Heart right ventricle (tissue), 16 donors: Measurements from ENCODE around the gene CT55. TPM values are rescaled to one million over a fixed set of nuclear protein-coding genes. Genes with fewer than 3 reads are reported as not detected.

ENCODE experiments used
- ATAC-seq, 8 donors: fragments of 200-7000 bp; cut with Tn5 transposase; one replicate each; pipeline ENCODE4 v1.9.1; 2020; ENCODE audit warnings: mild to moderate bottlenecking in 8 of 8, moderate library complexity in 8 of 8, moderate number of reproducible peaks in 1 of 8
- DNase-seq, 2 donors: peaks; one replicate each; pipeline ENCODE4 v3.0.0-alpha.2; 2020
- H3K27ac ChIP-seq, 10 donors: fragments of 200-600 bp; sonication (generic) in 2 of 10; one replicate each; pipeline versions ENCODE4 v1.5.0 to v1.8.0; 2020 to 2022; ENCODE audit warnings: mild to moderate bottlenecking in 3 of 10
- H3K27me3 ChIP-seq, 7 donors: fragments of 200-600 bp; one replicate each; pipeline ENCODE4 v1.8.0; 2021 to 2022; ENCODE audit warnings: mild to moderate bottlenecking in 2 of 7
- H3K36me3 ChIP-seq, 9 donors: fragments of 200-600 bp; sonication (generic) in 1 of 9; one replicate each; pipeline versions ENCODE4 v1.5.0 to v1.8.0; 2020 to 2022; ENCODE audit warnings: mild to moderate bottlenecking in 2 of 9
- H3K4me1 ChIP-seq, 9 donors: fragments of 200-600 bp; sonication (generic) in 1 of 9; one replicate each; pipeline versions ENCODE4 v1.5.0 to v1.8.0; 2020 to 2022; ENCODE audit warnings: mild to moderate bottlenecking in 4 of 9
- H3K4me3 ChIP-seq, 10 donors: fragments of 200-600 bp; sonication (generic) in 2 of 10; one replicate each; pipeline versions ENCODE4 v1.5.0 to v1.8.0; 2020 to 2022; ENCODE audit warnings: mild to moderate bottlenecking in 7 of 10, moderate library complexity in 2 of 10
- H3K9me3 ChIP-seq, 11 donors: fragments of 200-600 bp in 10 of 11; sonication (generic) in 2 of 11; one replicate each; pipeline versions ENCODE4 v1.5.0 to v1.8.0; 2013 to 2022; ENCODE audit warnings: mild to moderate bottlenecking in 2 of 11, control low read depth in 1 of 11, moderate library complexity in 1 of 11
- WGBS, 2 donors: extraction: QIAGEN DNeasy Blood & Tissue Kit; methylation state at CpG; one replicate each; pipeline ENCODE4 v1.1.7; 2013; ENCODE audit warnings: inconsistent platforms in 1 of 2; 5-methylcytosine and 5-hydroxymethylcytosine counted together
- intact Hi-C, 10 donors: fragments of 100-400 bp; cut with DNase I; formaldehyde crosslinking; loops; one replicate each; pipeline versions ENCODE4 v1.11.1 to v1.14.2; 2022
- polyA plus RNA-seq, 2 donors: library from polyadenylated mRNA; stranded (reverse); fragments of 200-250 nt; gene quantifications; one replicate each; pipeline ENCODE4 v1.2.3, GENCODE V29; 2013
- total RNA-seq, 10 donors: library from RNA; stranded (reverse); fragmentation: NEBNext Ultra II Directional in 3 of 10; extraction: Animal tissue kit (Norgen Biotek cat#: 25700) in 3 of 10; gene quantifications; one replicate each; pipeline versions ENCODE4 v1.2.1 to v1.2.4, GENCODE V29; 2021 to 2023
- TF ChIP-seq, protein P1 (sequence below), 9 donors: fragments of 200-600 bp; sonication (generic) in 2 of 9; IDR thresholded peaks; one replicate each; pipeline versions ENCODE4 v1.5.0 to v1.8.0; 2021 to 2022; ENCODE audit warnings: antibody characterized with exemption in 9 of 9, mild to moderate bottlenecking in 5 of 9, moderate library complexity in 1 of 9
- donor health status: Arrhythmogenic right ventricular cardiomyopathy.
- donor health status: ischemic (EF 13 %, LVEDD 7.1; RV severe dilation, severe dysfunction).
- donor health status: healthy with polysubstance abuse.
- donor health status: DM: no; HTN: yes; CAD: no.
- donor health status: DM: no; HTN: no; CAD: no.
- donor health status: ischemic (EF 25% LVEDD 6.9; RV normal size, moderate dysfunction).
- donor health status: ischemic (EF 25% LVEDD 5.7; RV mildly dilated, moderate dysfunction).
- donor health status: healthy.
- donor health status: DM: yes; HTN: yes; CAD: no.
- donor health status: Ischemic cardiomyopathy.
- donor health status: ischemic (EF 35%, LVEDD 5.7; RV mildly dilated, moderate dysfunction).
- donor health status: nonischemic (EF 11% LVEDD 7.7; RV severe dilation, severe dysfunction).
- donor health status: DM: yes; HTN: yes; CAD: no.
- donor health status: PGD.
- donor health status: ischemic (EF 29% LVEDD 5.4; RV normal size, mild dysfunction).
- donor health status: nonischemic (EF 23%, LVEDD 6.1; RV moderate dilation, normal function).

CT55 gene
- total and polyA plus RNA-seq, 12 donors: not detected

DNA sequence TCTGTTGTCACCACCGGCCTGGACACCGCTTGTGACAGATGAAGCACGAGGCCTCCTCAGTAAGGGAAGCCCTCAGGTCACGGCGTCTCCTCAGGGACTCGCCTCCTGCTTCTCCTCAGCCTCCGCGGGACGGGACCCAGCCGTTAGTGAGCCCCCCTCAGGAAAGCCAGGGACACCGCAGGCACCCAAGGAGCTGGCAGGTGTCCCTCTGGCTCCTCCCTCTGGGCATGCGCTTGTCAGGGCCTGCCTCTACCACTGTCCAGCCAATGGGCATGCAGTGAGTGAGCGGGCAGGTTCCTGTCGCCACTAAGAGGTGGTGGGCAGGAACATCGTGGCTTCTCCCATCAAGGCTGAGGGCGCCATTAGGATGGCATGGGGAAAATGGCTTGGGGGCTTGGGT is 23.5 kb upstream of the CT55 start:
- Histone ChIP-seq H3K4me1 (no peaks in the 10 kb centered on the region), H3K36me3 (no peaks in the 10 kb centered on the region), H3K27me3 (peaks cover 0 to 6% (median 0%) of the 10 kb centered on the region in 7 donors), H3K4me3 (no peak overlapping the region), H3K27ac (no peak overlapping the region), H3K9me3 (no peaks in the 10 kb centered on the region)
- DNase-seq: no peak
- TF ChIP-seq, protein P1, sequence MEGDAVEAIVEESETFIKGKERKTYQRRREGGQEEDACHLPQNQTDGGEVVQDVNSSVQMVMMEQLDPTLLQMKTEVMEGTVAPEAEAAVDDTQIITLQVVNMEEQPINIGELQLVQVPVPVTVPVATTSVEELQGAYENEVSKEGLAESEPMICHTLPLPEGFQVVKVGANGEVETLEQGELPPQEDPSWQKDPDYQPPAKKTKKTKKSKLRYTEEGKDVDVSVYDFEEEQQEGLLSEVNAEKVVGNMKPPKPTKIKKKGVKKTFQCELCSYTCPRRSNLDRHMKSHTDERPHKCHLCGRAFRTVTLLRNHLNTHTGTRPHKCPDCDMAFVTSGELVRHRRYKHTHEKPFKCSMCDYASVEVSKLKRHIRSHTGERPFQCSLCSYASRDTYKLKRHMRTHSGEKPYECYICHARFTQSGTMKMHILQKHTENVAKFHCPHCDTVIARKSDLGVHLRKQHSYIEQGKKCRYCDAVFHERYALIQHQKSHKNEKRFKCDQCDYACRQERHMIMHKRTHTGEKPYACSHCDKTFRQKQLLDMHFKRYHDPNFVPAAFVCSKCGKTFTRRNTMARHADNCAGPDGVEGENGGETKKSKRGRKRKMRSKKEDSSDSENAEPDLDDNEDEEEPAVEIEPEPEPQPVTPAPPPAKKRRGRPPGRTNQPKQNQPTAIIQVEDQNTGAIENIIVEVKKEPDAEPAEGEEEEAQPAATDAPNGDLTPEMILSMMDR (IDR thresholded peaks at IDR 0.05): no peak
- 83 to 89% methylated on average over 12 to 16 of the region's 16 CpGs for WGBS, 2 donors
- intact Hi-C loops: no loop called here
- peak in 1 of 8 donors; percentile 41 for ATAC-seq

DNA sequence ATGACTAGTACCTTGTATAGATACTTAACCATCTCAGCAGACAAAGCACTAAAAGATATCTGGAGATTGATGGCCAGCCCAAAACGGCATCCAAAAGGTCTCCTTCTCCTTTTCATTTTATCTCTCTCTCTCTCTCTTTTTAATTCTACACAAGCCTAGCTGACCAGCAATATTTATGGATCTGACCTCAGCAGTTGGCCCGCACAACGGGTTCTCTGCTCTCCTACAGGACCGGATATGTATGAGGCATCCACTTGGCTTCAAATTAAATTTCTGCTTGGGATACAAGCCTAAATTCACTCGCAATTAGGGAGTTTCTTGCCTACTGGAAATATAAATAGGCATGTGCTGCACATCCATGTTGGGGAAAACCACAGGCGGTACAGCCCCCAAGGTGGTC is 22.5 kb upstream of the CT55 start:
- no peak overlapping the region for H3K27ac ChIP-seq
- 53 to 64% methylated on average over 6 of the region's 6 CpGs for WGBS, 2 donors
- TF ChIP-seq, protein P1 (IDR thresholded peaks at IDR 0.05): no peak
- intact Hi-C loops: no loop called here
- no peak for DNase-seq
- H3K36me3 ChIP-seq: no peaks in the 10 kb centered on the region
- H3K4me3 ChIP-seq: no peak overlapping the region
- peaks cover 0 to 10% (median 0%) of the 10 kb centered on the region in 7 donors for H3K27me3 ChIP-seq
- no peaks in the 10 kb centered on the region for H3K4me1 ChIP-seq
- peak in 1 of 8 donors; percentile 60 for ATAC-seq
- no peaks in the 10 kb centered on the region for H3K9me3 ChIP-seq

DNA sequence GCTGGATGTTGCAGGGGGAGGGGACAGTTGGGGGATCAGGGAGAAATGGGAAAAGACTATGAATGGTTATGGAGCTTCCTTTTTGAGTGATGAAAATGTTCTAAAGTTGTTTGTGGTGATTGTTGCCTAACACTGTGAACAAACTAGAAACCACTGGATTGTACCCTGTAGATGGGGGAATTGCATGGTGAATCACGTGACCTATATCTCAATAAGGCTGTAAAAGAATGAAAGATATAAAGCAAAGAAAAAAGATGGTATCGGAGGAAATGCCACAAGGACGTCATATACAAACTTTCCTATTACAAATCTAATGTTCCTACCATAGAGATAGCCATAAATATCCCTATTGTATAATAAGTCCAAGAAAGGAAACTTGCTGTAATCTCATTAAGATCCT is 20.6 kb upstream of the CT55 start:
- Histone ChIP-seq H3K36me3 (no peaks in the 10 kb centered on the region), H3K27me3 (peaks cover 0 to 22% (median 0%) of the 10 kb centered on the region in 7 donors), H3K4me1 (no peaks in the 10 kb centered on the region), H3K4me3 (no peak overlapping the region), H3K9me3 (no peaks in the 10 kb centered on the region), H3K27ac (no peak overlapping the region)
- no peak for DNase-seq
- intact Hi-C loops: no loop called here
- TF ChIP-seq, protein P1 (IDR thresholded peaks at IDR 0.05): no peak
- no peak for ATAC-seq
- 62 to 77% methylated on average over 3 of the region's 3 CpGs for WGBS, 2 donors

DNA sequence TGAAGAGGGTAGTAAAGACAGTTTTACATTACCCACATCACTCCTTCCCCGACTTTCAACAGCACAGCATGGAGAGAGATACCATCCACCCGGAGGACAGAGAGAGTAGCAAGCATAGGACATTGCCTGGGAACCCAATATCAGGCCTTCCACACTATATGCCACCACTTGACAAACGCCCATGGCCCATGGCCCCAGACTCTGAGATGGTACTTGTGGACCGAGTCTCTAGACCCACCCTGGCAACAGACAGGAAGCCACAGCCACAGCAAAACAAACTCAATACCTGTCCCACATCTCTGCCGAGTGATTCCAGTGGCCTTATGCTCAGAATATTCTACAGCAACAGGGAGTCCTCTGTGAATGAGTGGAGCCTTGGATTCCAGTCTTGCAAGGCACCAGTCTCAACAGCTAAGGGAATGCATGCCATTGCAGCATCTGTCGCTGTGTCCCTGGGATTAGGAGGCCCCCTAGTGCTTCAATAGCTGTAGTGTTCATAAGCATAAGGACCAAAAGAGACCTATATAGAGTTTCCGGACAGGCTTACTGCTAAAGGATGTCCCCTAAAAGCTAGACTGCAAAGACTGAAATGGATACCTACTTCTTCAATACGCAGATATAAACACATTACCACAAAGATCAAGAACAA is 14.7 kb upstream of the CT55 start:
- intact Hi-C loops: loop anchor here in 6 of 10 donors (2.0 to 5.0 kb wide), 3 partner anchors 224 to 291 kb away; no protein-coding TSS in a partner anchor
- no peaks in the 10 kb centered on the region for H3K4me1 ChIP-seq
- H3K27ac ChIP-seq: no peak overlapping the region
- H3K4me3 ChIP-seq: no peak overlapping the region
- TF ChIP-seq, protein P1 (IDR thresholded peaks at IDR 0.05): peak; percentile 15 to 59 (median 51)
- ATAC-seq (peak in 4 of 8 donors; percentile 64 to 87 (median 68)), DNase-seq (no peak)
- H3K9me3 ChIP-seq: no peaks in the 10 kb centered on the region
- no peaks in the 10 kb centered on the region for H3K36me3 ChIP-seq
- H3K27me3 ChIP-seq: peaks cover 0 to 51% (median 0%) of the 10 kb centered on the region in 7 donors
- WGBS, 2 donors: 41 to 45% methylated on average over 8 of the region's 8 CpGs
